Nephron progenitor cell (in vitro differentiated cells): ENCODE results near the gene PIK3CA.
"Not testable (repeated sequence)": the region's sequence is repeated elsewhere in the genome, so short reads cannot be mapped to it uniquely, and the experiment has no call there.

ENCODE experiments used
- DNase-seq: peaks from one replicate; pipeline ENCODE4 v3.0.0; 2021
- H3K27ac Mint-ChIP-seq: 2 replicates; pipeline ENCODE4 v1.8.0; 2021; ENCODE audit warnings: mild to moderate bottlenecking, moderate library complexity, mixed read lengths
- H3K27me3 Mint-ChIP-seq: 2 replicates; pipeline ENCODE4 v1.8.0; 2021; ENCODE audit warnings: mild to moderate bottlenecking, low read depth, mixed read lengths; ENCODE audit not compliant: poor library complexity
- H3K36me3 Mint-ChIP-seq: 2 replicates; pipeline ENCODE4 v1.8.0; 2021; ENCODE audit warnings: low read depth, mixed read lengths
- H3K4me1 Mint-ChIP-seq: 2 replicates; pipeline ENCODE4 v1.8.0; 2021; ENCODE audit warnings: mixed read lengths
- H3K4me3 Mint-ChIP-seq: 2 replicates; pipeline ENCODE4 v1.8.0; 2021; ENCODE audit warnings: mild to moderate bottlenecking, moderate library complexity, mixed read lengths
- H3K9me3 Mint-ChIP-seq: 2 replicates; pipeline ENCODE4 v1.8.0; 2021; ENCODE audit warnings: mild to moderate bottlenecking, moderate library complexity, mixed read lengths
- CTCF ChIP-seq: fragments of 200-600 bp; sonication (generic); IDR thresholded peaks from 2 replicates; pipeline ENCODE4 v1.5.0; 2021; ENCODE audit warnings: antibody characterized with exemption

Gene PIK3CA

GRCh38 chr3:179256813-179257212 lies 108.7 kb downstream of the PIK3CA start:
- Mint-ChIP-seq H3K4me3 (no peak overlapping the region), H3K36me3 (peaks cover 50% of the 10 kb centered on the region), H3K27me3 (peaks cover 8% of the 10 kb centered on the region), H3K4me1 (no peaks in the 10 kb centered on the region), H3K9me3 (peaks cover 56% of the 10 kb centered on the region), H3K27ac (no peak overlapping the region)
- TF ChIP-seq CTCF: no peak
- no peak for DNase-seq

- H3K9me3 Mint-ChIP-seq: peaks cover 64% of the 10 kb centered on the region
- H3K27ac Mint-ChIP-seq, H3K27me3 Mint-ChIP-seq, DNase-seq, H3K4me1 Mint-ChIP-seq, H3K4me3 Mint-ChIP-seq: not testable (repeated sequence)
- peaks cover 50% of the 10 kb centered on the region for H3K36me3 Mint-ChIP-seq
Observed at GRCh38 chr3:179257742-179258141, 109.6 kb downstream of the PIK3CA start.

- Mint-ChIP-seq H3K27me3 (peaks cover 5% of the 10 kb centered on the region), H3K9me3 (peaks cover 64% of the 10 kb centered on the region), H3K27ac (no peak overlapping the region), H3K4me3 (no peak overlapping the region), H3K4me1 (no peaks in the 10 kb centered on the region), H3K36me3 (peaks cover 50% of the 10 kb centered on the region)
- DNase-seq: no peak
- no peak for TF ChIP-seq CTCF
Observed at GRCh38 chr3:179258820-179259219, 110.7 kb downstream of the PIK3CA start.

GRCh38 chr3:179259959-179260756 lies 112.0 kb downstream of the PIK3CA start:
- Mint-ChIP-seq H3K27ac (peak overlapping the region; percentile 64), H3K9me3 (peaks cover 58% of the 10 kb centered on the region), H3K36me3 (peaks cover 42% of the 10 kb centered on the region), H3K4me3 (peak overlapping the region; percentile 78)
- H3K27me3 Mint-ChIP-seq, H3K4me1 Mint-ChIP-seq, DNase-seq: not testable (repeated sequence)

- H3K27me3 Mint-ChIP-seq: peaks cover 7% of the 10 kb centered on the region
- peak; percentile 80 for DNase-seq
- H3K4me1 Mint-ChIP-seq: no peaks in the 10 kb centered on the region
- TF ChIP-seq CTCF: no peak
- peaks cover 37% of the 10 kb centered on the region for H3K36me3 Mint-ChIP-seq
- H3K4me3 Mint-ChIP-seq: peak overlapping the region; percentile 78
- peaks cover 50% of the 10 kb centered on the region for H3K9me3 Mint-ChIP-seq
- H3K27ac Mint-ChIP-seq: no peak overlapping the region
Observed at GRCh38 chr3:179260949-179261765, 113.0 kb downstream of the PIK3CA start.

GRCh38 chr3:179263134-179263533 lies 115.0 kb downstream of the PIK3CA start:
- H3K4me3 Mint-ChIP-seq: no peak overlapping the region

More at GRCh38 chr3:179263134-179263533, 115.0 kb downstream of the PIK3CA start:
- H3K27me3 Mint-ChIP-seq: peaks cover 8% of the 10 kb centered on the region
- H3K9me3 Mint-ChIP-seq: peaks cover 37% of the 10 kb centered on the region
- peaks cover 24% of the 10 kb centered on the region for H3K36me3 Mint-ChIP-seq
- DNase-seq: no peak
- peaks cover 8% of the 10 kb centered on the region for H3K4me1 Mint-ChIP-seq
- H3K27ac Mint-ChIP-seq: no peak overlapping the region
- TF ChIP-seq CTCF: no peak
